Body of pancreas (tissue), 4 donors: Measurements from ENCODE around the gene TSPAN15. TPM values are rescaled to one million over a fixed set of nuclear protein-coding genes. Genes with fewer than 3 reads are reported as not detected.
A peak's percentile ranks its signal among the peaks of the same experiment; 100 is the strongest.

Experiments used
- ATAC-seq: fragments of 150-250 bp; one replicate; pipeline ENCODE4 v1.9.1; 2016
- DNase-seq, 4 donors: peaks; one replicate each; pipeline ENCODE4 v3.0.0-alpha.2; 2019
- H3K27ac ChIP-seq, 4 donors: fragments of 200-600 bp; sonication (generic); 1 replicate in 3 of 4; 2 replicates in 1 of 4; pipeline versions ENCODE4 v1.5.1 to v1.6.1; 2016 to 2019; ENCODE audit warnings: mild to moderate bottlenecking in 1 of 4, mixed read lengths in 1 of 4, moderate library complexity in 1 of 4
- H3K27me3 ChIP-seq, 2 donors: fragments of 200-600 bp; sonication (generic); one replicate each; pipeline ENCODE4 v1.6.0; 2016; ENCODE audit warnings: mild to moderate bottlenecking in 1 of 2
- H3K36me3 ChIP-seq, 2 donors: fragments of 200-600 bp; sonication (generic); replicated peaks in 1 of 2; 2 replicates each; pipeline ENCODE4 v1.5.1; 2016; ENCODE audit warnings: low read depth in 2 of 2; ENCODE audit not compliant: insufficient read depth in 1 of 2
- H3K4me1 ChIP-seq: fragments of 200-600 bp; sonication (generic); one replicate; pipeline ENCODE4 v1.6.0; 2016
- H3K4me3 ChIP-seq, 2 donors: fragments of 200-600 bp; sonication (generic); 1 replicate in 1 of 2; 2 replicates in 1 of 2; pipeline ENCODE4 v1.5.1; 2016 to 2019
- H3K9me3 ChIP-seq, 3 donors: fragments of 200-600 bp; sonication (generic); 1 replicate in 2 of 3; 2 replicates in 1 of 3; pipeline ENCODE4 v1.5.1; 2016
- POLR2A ChIP-seq, 3 donors: fragments of 450-650 bp; IDR thresholded peaks; one replicate each; pipeline ENCODE4 v1.6.1; 2016; ENCODE audit warnings: antibody characterized with exemption in 3 of 3, mild to moderate bottlenecking in 2 of 3
- WGBS, 2 donors: methylation state at CpG; one replicate each; pipeline ENCODE4 v1.1.5; 2017; 5-methylcytosine and 5-hydroxymethylcytosine counted together
- intact Hi-C: fragments of 100-400 bp; cut with DNase I; formaldehyde crosslinking; loops from one replicate; pipeline ENCODE4 v1.15.1; 2023
- total RNA-seq, 2 donors: library from RNA; depleted of rRNA; stranded (reverse); fragments of >200 nt; gene quantifications; one replicate each; pipeline ENCODE4 v1.1.0, GENCODE V29; 2016
- TF ChIP-seq, protein P1 (sequence below), 7 experiments: fragments of 450-650 bp in 4 of 7; fragments of 200-600 bp in 3 of 7; sonication (generic) in 3 of 7; IDR thresholded peaks; one replicate each; pipeline ENCODE4 v1.5.1; 2016 to 2019; ENCODE audit warnings: antibody characterized with exemption in 7 of 7

Gene TSPAN15
- total RNA-seq, 2 donors from 2014 or later: 20.0 to 32.0 TPM

DNA sequence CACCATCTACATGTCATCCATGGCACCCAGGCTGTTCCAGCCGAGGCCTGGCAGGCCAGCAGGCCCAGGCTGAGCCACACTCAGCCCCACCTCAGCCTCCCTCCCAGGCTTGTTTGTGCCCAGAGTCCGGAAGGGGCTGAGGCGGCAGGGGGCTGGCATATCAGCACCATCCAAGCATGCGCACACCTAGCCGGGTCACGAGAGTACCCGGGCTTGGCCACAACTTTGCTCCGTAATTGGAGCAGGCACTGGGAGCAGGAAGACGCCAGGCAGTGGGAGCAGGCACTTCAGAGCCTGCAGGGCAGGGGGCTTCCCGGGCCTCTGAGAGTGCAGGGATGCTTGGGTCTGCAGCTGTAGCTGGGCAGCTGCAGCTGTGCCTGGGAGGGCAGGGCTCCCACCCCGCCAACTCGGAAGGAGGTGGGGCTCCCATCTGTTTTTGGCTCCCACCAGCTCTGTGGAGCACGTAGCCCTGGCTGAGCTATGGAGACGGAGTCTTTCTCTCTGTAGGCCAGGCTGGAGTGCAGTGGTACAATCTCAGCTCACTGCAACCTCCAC lies 15.2 kb upstream of the TSPAN15 start:
- intact Hi-C loops: no loop called here
- 82% methylated on average over 4 to 14 of the region's 14 CpGs for WGBS, 2 donors

DNA sequence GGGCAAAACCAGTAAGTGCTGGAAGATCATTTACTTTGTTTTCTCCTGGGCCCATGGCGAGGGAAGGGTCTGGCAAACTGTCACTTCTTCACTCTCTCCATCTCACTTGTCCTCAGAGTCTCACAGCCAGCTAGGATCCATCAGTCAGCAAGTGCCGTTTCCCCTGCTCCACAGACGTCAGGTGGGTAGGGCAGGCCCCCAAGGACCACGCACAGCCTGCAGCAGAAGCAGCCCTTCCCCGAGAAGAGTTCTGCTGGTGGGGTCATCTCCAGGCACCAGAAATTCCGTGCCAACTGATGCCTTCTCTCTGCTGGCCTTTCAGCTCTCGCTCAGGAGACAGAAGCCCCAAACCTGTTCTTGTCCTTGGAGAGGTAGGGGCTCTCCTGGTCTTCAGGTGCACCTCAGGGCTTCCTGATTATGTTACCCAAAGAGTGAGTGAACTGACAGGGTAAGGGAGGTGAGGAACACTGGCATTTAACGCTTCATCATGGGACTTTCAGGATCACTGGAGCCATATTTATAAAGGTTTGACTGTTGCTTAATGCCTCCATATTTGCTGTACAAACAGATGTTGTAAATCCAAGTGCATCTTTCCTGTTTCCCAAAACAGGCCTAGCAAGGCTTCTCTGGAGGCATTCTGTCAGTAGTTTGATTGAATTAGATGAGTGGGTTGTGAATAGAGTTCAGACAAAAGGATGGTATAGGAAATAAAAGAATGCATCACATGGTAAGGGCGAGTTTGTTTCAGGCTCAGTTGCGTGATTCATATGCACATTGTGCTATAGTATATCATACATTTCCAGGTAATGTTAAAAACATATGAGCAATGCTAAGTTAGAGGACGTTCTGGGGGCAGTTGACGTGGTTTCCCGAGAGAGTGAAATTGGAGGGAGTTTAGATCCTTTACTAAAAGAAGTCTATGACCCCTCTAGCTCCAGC lies 13.7 kb upstream of the TSPAN15 start:
- WGBS, 2 donors: 68 to 74% methylated on average over 10 to 13 of the region's 13 CpGs
- no peak overlapping the region for H3K4me3 ChIP-seq
- peaks cover 16% of the 10 kb centered on the region for H3K4me1 ChIP-seq
- H3K27ac ChIP-seq: peak overlapping the region; percentile 18 to 89 (median 81)
- no peaks in the 10 kb centered on the region for H3K36me3 ChIP-seq
- DNase-seq: no peak
- no peaks in the 10 kb centered on the region for H3K27me3 ChIP-seq
- TF ChIP-seq POLR2A (IDR thresholded peaks at IDR 0.05): no peak
- TF ChIP-seq, protein P1, sequence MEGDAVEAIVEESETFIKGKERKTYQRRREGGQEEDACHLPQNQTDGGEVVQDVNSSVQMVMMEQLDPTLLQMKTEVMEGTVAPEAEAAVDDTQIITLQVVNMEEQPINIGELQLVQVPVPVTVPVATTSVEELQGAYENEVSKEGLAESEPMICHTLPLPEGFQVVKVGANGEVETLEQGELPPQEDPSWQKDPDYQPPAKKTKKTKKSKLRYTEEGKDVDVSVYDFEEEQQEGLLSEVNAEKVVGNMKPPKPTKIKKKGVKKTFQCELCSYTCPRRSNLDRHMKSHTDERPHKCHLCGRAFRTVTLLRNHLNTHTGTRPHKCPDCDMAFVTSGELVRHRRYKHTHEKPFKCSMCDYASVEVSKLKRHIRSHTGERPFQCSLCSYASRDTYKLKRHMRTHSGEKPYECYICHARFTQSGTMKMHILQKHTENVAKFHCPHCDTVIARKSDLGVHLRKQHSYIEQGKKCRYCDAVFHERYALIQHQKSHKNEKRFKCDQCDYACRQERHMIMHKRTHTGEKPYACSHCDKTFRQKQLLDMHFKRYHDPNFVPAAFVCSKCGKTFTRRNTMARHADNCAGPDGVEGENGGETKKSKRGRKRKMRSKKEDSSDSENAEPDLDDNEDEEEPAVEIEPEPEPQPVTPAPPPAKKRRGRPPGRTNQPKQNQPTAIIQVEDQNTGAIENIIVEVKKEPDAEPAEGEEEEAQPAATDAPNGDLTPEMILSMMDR (IDR thresholded peaks at IDR 0.05): no peak
- no peaks in the 10 kb centered on the region for H3K9me3 ChIP-seq
- no peak for ATAC-seq
- intact Hi-C loops: no loop called here

More for the DNA sequence above, 15.2 kb upstream of the TSPAN15 start:
- ATAC-seq (no peak), DNase-seq (no peak)
- H3K4me3 ChIP-seq: no peak overlapping the region
- TF ChIP-seq, protein P1 (IDR thresholded peaks at IDR 0.05): no peak
- no peak for TF ChIP-seq POLR2A (IDR thresholded peaks at IDR 0.05)
- no peak overlapping the region for H3K27ac ChIP-seq
- no peaks in the 10 kb centered on the region for H3K9me3 ChIP-seq
- no peaks in the 10 kb centered on the region for H3K27me3 ChIP-seq
- no peaks in the 10 kb centered on the region for H3K36me3 ChIP-seq
- peaks cover 16% of the 10 kb centered on the region for H3K4me1 ChIP-seq

- ATAC-seq (peak; percentile 91), DNase-seq (peak in 3 of 4 donors; percentile 38 to 52 (median 44))
- WGBS, 2 donors: 23 to 25% methylated on average over 10 of the region's 10 CpGs
- H3K36me3 ChIP-seq: no peaks in the 10 kb centered on the region
- peaks cover 16% of the 10 kb centered on the region for H3K4me1 ChIP-seq
- no peak overlapping the region for H3K4me3 ChIP-seq
- intact Hi-C loops: no loop called here
- H3K9me3 ChIP-seq: no peaks in the 10 kb centered on the region
- peak overlapping the region; percentile 76 to 89 (median 86) for H3K27ac ChIP-seq
- H3K27me3 ChIP-seq: no peaks in the 10 kb centered on the region
- TF ChIP-seq, protein P1 (IDR thresholded peaks at IDR 0.05): no peak
- TF ChIP-seq POLR2A (IDR thresholded peaks at IDR 0.05): peak in 2 of 3 donors; percentile 24 to 43
These were observed 12.5 kb upstream of the TSPAN15 start for GRCh38 chr10:69438536-69439349.

- H3K27ac ChIP-seq: peak overlapping the region; percentile 76 to 89 (median 86)
- ATAC-seq (peak; percentile 66), DNase-seq (peak; percentile 32 to 57 (median 54))
- H3K36me3 ChIP-seq: no peaks in the 10 kb centered on the region
- H3K4me1 ChIP-seq: peaks cover 16% of the 10 kb centered on the region
- TF ChIP-seq, protein P1 (IDR thresholded peaks at IDR 0.05): no peak
- TF ChIP-seq POLR2A (IDR thresholded peaks at IDR 0.05): no peak
- 39 to 41% methylated on average over 4 to 5 of the region's 5 CpGs for WGBS, 2 donors
- H3K27me3 ChIP-seq: no peaks in the 10 kb centered on the region
- intact Hi-C loops: no loop called here
- H3K4me3 ChIP-seq: no peak overlapping the region
- no peaks in the 10 kb centered on the region for H3K9me3 ChIP-seq
These were observed 11.9 kb upstream of the TSPAN15 start for GRCh38 chr10:69439350-69439739.
